Measurements from ENCODE around the gene HHLA2.
"Not testable (repeated sequence)": the region's sequence is repeated elsewhere in the genome, so short reads cannot be mapped to it uniquely, and the experiment has no call there.

The HHLA2 gene

GRCh38 chr3:108343491-108343890 is 47.1 kb downstream of the HHLA2 start:
- no peak for DNase-seq

GRCh38 chr3:108345492-108346205 is 49.3 kb downstream of the HHLA2 start:
- no peak for DNase-seq

GRCh38 chr3:108346301-108347227 is 50.2 kb downstream of the HHLA2 start:
- DNase-seq = no peak

- no peak for DNase-seq
Measured at GRCh38 chr3:108352176-108352575, 55.8 kb downstream of the HHLA2 start.

- DNase-seq = no peak
Measured at GRCh38 chr3:108354562-108354961, 58.2 kb downstream of the HHLA2 start.

- DNase-seq = no peak
Measured at GRCh38 chr3:108357042-108357441, 60.7 kb downstream of the HHLA2 start.

GRCh38 chr3:108359011-108359410 is 62.7 kb downstream of the HHLA2 start:
- DNase-seq = no peak

GRCh38 chr3:108376026-108376425 is 79.7 kb downstream of the HHLA2 start:
- DNase-seq = no peak

- DNase-seq = no peak
Measured at GRCh38 chr3:108377384-108377783, 81.0 kb downstream of the HHLA2 start.

- no peak for DNase-seq
Measured at GRCh38 chr3:108378153-108378951, 82.0 kb downstream of the HHLA2 start.

- not testable (repeated sequence) for DNase-seq
Measured at GRCh38 chr3:108378952-108379342, 82.6 kb downstream of the HHLA2 start.

GRCh38 chr3:108380128-108380795 is 83.9 kb downstream of the HHLA2 start:
- no peak for DNase-seq

- DNase-seq = no peak
Measured at GRCh38 chr3:108381529-108382140, 85.3 kb downstream of the HHLA2 start.

- no peak for DNase-seq
Measured at GRCh38 chr3:108383306-108383705, 87.0 kb downstream of the HHLA2 start.

GRCh38 chr3:108387063-108387462 is 90.7 kb downstream of the HHLA2 start:
- DNase-seq = no peak

GRCh38 chr3:108388136-108389132 is 92.1 kb downstream of the HHLA2 start:
- DNase-seq = no peak

GRCh38 chr3:108389372-108389771 is 93.0 kb downstream of the HHLA2 start:
- DNase-seq = no peak

- DNase-seq = no peak
Measured at GRCh38 chr3:108391917-108392593, 95.7 kb downstream of the HHLA2 start.

- DNase-seq = no peak
Measured at GRCh38 chr3:108393128-108393900, 97.0 kb downstream of the HHLA2 start.
